GM12892 (cell line): ENCODE results near the gene ADSS1.
A peak's percentile ranks its signal among the peaks of the same experiment; 100 is the strongest.

Experiments used
- DNase-seq: peaks from one replicate; pipeline ENCODE4 v3.0.0; 2011; ENCODE audit not compliant: insufficient read length
- FAIRE-seq: peaks from 2 replicates; lab custom pipeline; 2011; peaks lifted over from hg19 to GRCh38; lab: Jason Lieb, UNC
- POLR2A ChIP-seq: IDR thresholded peaks from 2 replicates; pipeline ENCODE4 v1.6.1; 2011; ENCODE audit warnings: low read depth, low read length, control low read depth
- POLR2AphosphoS5 ChIP-seq: IDR thresholded peaks from 2 replicates; pipeline ENCODE4 v1.6.1; 2011; ENCODE audit warnings: low read depth, low read length, control low read depth
- TAF1 ChIP-seq: IDR thresholded peaks from 2 replicates; pipeline ENCODE4 v1.6.1; 2011; ENCODE audit warnings: low read depth, mild to moderate bottlenecking, control low read depth, low read length, borderline replicate concordance

The ADSS1 gene

GRCh38 chr14:104751539-104752422 lies 27.8 kb downstream of the ADSS1 start:
- no peak for TF ChIP-seq POLR2A
- TF ChIP-seq POLR2AphosphoS5: no peak
- no peak for TF ChIP-seq TAF1
- no peak for FAIRE-seq
- no peak for DNase-seq

- FAIRE-seq (no peak), DNase-seq (no peak)
- TF ChIP-seq POLR2AphosphoS5 (peak; percentile 61; the same call in 1 of the 2 replicates), POLR2A (peak; percentile 60; the same call in 1 of the 2 replicates), TAF1 (no peak)
Measured at GRCh38 chr14:104752423-104752734, 28.4 kb downstream of the ADSS1 start.

- peak; percentile 45; the same call in 1 of the 2 replicates for TF ChIP-seq TAF1
- peak; percentile 87 for TF ChIP-seq POLR2A
- TF ChIP-seq POLR2AphosphoS5: peak; percentile 81
- DNase-seq (peak; percentile 100), FAIRE-seq (peak; percentile 100)
Measured at GRCh38 chr14:104752735-104753527, 28.9 kb downstream of the ADSS1 start, which contains the start of gene SIVA1. SIVA1 (plus strand) TSS chr14:104753147; CDS start chr14:104753202, 55 bp downstream.

- no peak for FAIRE-seq
- no peak for DNase-seq
Measured at GRCh38 chr14:104753528-104754212, 29.6 kb downstream of the ADSS1 start.

GRCh38 chr14:104754213-104754851 lies 30.3 kb downstream of the ADSS1 start:
- DNase-seq (no peak), FAIRE-seq (no peak)
- TF ChIP-seq POLR2A (no peak), TAF1 (no peak), POLR2AphosphoS5 (no peak)

More at GRCh38 chr14:104753528-104754212, 29.6 kb downstream of the ADSS1 start:
- TF ChIP-seq POLR2AphosphoS5 (no peak), TAF1 (no peak), POLR2A (no peak)

- TF ChIP-seq POLR2AphosphoS5: no peak
- no peak for TF ChIP-seq POLR2A
- no peak for TF ChIP-seq TAF1
- DNase-seq: no peak
Measured at GRCh38 chr14:104755621-104756020, 31.6 kb downstream of the ADSS1 start.

GRCh38 chr14:104756477-104757237 lies 32.6 kb downstream of the ADSS1 start:
- DNase-seq: no peak
- FAIRE-seq: no peak
- no peak for TF ChIP-seq TAF1
- TF ChIP-seq POLR2AphosphoS5: no peak
- TF ChIP-seq POLR2A: no peak

More at GRCh38 chr14:104755621-104756020, 31.6 kb downstream of the ADSS1 start:
- no peak for FAIRE-seq

GRCh38 chr14:104757238-104757585 lies 33.2 kb downstream of the ADSS1 start:
- TF ChIP-seq TAF1 (no peak), POLR2A (no peak), POLR2AphosphoS5 (no peak)
- no peak for FAIRE-seq
- DNase-seq: no peak

GRCh38 chr14:104757681-104758392 lies 33.8 kb downstream of the ADSS1 start:
- no peak for TF ChIP-seq POLR2A
- TF ChIP-seq TAF1: no peak
- no peak for TF ChIP-seq POLR2AphosphoS5
- no peak for FAIRE-seq
- no peak for DNase-seq
